ENCODE measurements around the gene PIM2.

PIM2 gene

GRCh38 chrX:48948589-48948988 lies 29.8 kb upstream of the PIM2 start:
- Histone ChIP-seq H3K27ac (ENCODE audit: low read depth, low read length) (no peak overlapping the region), H3K27me3 (ENCODE audit: control insufficient read depth in 1 of 2, insufficient read depth in 2 of 2, low read length in 2 of 2) (no peaks in the 10 kb centered on the region), H3K4me3 (ENCODE audit: low read depth in 1 of 2, low read length in 2 of 2) (no peak overlapping the region), H3K9ac (ENCODE audit: low read length) (no peak overlapping the region), H3K36me3 (ENCODE audit: insufficient read depth, low read length) (peaks cover 4% of the 10 kb centered on the region), H3K4me1 (ENCODE audit: insufficient read depth, low read length) (peaks cover 14% of the 10 kb centered on the region), H3K9me3 (ENCODE audit: low read length) (no peaks in the 10 kb centered on the region)

GRCh38 chrX:48945517-48946348 lies 26.9 kb upstream of the PIM2 start:
- no peak overlapping the region for H3K9ac ChIP-seq (ENCODE audit: low read length)
- H3K4me1 ChIP-seq (ENCODE audit: insufficient read depth, low read length): peaks cover 4% of the 10 kb centered on the region
- peaks cover 6% of the 10 kb centered on the region for H3K36me3 ChIP-seq (ENCODE audit: insufficient read depth, low read length)
- no peak overlapping the region for H3K4me3 ChIP-seq (ENCODE audit: low read depth in 1 of 2, low read length in 2 of 2)
- H3K9me3 ChIP-seq (ENCODE audit: low read length): no peaks in the 10 kb centered on the region
- H3K27ac ChIP-seq (ENCODE audit: low read depth, low read length): no peak overlapping the region
- H3K27me3 ChIP-seq (ENCODE audit: control insufficient read depth in 1 of 2, insufficient read depth in 2 of 2, low read length in 2 of 2): no peaks in the 10 kb centered on the region

GRCh38 chrX:48942895-48943294 lies 24.1 kb upstream of the PIM2 start:
- Histone ChIP-seq H3K27me3 (ENCODE audit: control insufficient read depth in 1 of 2, insufficient read depth in 2 of 2, low read length in 2 of 2) (no peaks in the 10 kb centered on the region), H3K27ac (ENCODE audit: low read depth, low read length) (no peak overlapping the region), H3K4me3 (ENCODE audit: low read depth in 1 of 2, low read length in 2 of 2) (no peak overlapping the region), H3K9ac (ENCODE audit: low read length) (no peak overlapping the region), H3K9me3 (ENCODE audit: low read length) (no peaks in the 10 kb centered on the region), H3K4me1 (ENCODE audit: insufficient read depth, low read length) (peaks cover 10% of the 10 kb centered on the region), H3K36me3 (ENCODE audit: insufficient read depth, low read length) (peaks cover 12% of the 10 kb centered on the region)

DNA sequence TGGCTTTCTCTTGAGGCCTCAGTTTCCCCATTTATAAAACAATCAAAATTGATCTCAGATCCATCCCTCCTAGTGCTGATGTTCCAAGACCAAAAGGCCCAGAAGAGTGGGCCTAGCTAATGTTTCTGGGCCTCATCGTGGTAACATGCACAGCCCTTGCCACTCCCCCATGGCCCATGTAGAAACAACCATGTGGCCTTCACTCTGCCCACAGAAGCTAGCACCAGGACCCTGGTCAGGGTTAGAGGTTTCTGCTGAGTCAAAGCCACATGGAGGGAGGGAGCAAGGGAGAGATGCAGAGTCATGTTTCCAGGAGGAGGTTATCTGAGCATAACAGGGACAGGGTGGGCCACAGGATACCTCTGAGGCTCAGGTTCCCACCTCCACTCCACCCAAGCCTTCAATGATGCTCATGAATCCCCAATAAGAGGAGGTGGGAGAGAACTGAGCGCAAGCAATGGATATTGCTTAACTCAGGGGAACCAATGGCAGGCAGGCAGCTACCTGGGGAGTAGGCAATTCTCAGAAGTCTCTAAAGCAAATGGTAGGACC lies 21.7 kb upstream of the PIM2 start:
- no peaks in the 10 kb centered on the region for H3K27me3 ChIP-seq (ENCODE audit: control insufficient read depth in 1 of 2, insufficient read depth in 2 of 2, low read length in 2 of 2)
- no peak overlapping the region for H3K4me3 ChIP-seq (ENCODE audit: low read depth in 1 of 2, low read length in 2 of 2)
- H3K9me3 ChIP-seq (ENCODE audit: low read length): no peaks in the 10 kb centered on the region
- H3K36me3 ChIP-seq (ENCODE audit: insufficient read depth, low read length): peaks cover 12% of the 10 kb centered on the region
- no peak overlapping the region for H3K9ac ChIP-seq (ENCODE audit: low read length)
- H3K27ac ChIP-seq (ENCODE audit: low read depth, low read length): no peak overlapping the region
- H3K4me1 ChIP-seq (ENCODE audit: insufficient read depth, low read length): peaks cover 12% of the 10 kb centered on the region

DNA sequence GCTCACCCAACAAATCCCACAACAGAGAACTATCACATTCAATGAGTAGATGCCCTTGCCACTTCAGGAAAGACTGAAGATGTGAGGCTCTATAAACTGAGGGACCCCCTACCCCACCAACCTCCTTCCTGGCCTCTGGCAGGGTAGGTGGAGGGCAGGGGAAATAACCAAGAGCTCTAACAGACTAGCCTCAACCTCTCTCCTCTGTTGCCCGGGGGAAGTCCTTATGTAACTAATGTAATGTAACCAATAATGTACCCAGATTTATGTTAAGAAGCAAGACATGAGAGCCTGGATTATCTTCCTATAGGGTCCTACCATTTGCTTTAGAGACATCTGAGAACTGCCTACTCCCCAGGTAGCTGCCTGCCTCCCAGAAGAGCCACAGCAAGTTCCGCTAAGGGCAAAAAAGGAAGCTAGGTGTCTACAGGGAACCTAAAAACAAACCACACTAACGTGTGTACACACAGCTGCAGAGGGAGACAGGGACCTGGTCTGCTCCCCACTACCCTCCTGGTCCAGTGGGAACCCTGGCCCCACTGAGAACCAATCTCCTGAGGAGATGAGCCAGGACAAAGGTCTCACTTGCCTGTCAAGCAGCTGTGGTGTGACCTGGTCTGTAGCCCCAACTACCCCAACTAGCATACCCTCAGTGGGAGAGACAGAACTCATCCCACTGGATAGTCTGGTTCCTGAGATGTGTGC lies 20.9 kb upstream of the PIM2 start:
- no peaks in the 10 kb centered on the region for H3K9me3 ChIP-seq (ENCODE audit: low read length)
- no peaks in the 10 kb centered on the region for H3K27me3 ChIP-seq (ENCODE audit: control insufficient read depth in 1 of 2, insufficient read depth in 2 of 2, low read length in 2 of 2)
- peaks cover 16% of the 10 kb centered on the region for H3K36me3 ChIP-seq (ENCODE audit: insufficient read depth, low read length)
- H3K4me3 ChIP-seq (ENCODE audit: low read depth in 1 of 2, low read length in 2 of 2): no peak overlapping the region
- H3K4me1 ChIP-seq (ENCODE audit: insufficient read depth, low read length): peaks cover 12% of the 10 kb centered on the region
- no peak overlapping the region for H3K9ac ChIP-seq (ENCODE audit: low read length)
- no peak overlapping the region for H3K27ac ChIP-seq (ENCODE audit: low read depth, low read length)

GRCh38 chrX:48938721-48939425 lies 20.0 kb upstream of the PIM2 start:
- Histone ChIP-seq H3K36me3 (ENCODE audit: insufficient read depth, low read length) (peaks cover 16% of the 10 kb centered on the region), H3K27ac (ENCODE audit: low read depth, low read length) (no peak overlapping the region), H3K9ac (ENCODE audit: low read length) (no peak overlapping the region), H3K4me1 (ENCODE audit: insufficient read depth, low read length) (peaks cover 12% of the 10 kb centered on the region), H3K9me3 (ENCODE audit: low read length) (no peaks in the 10 kb centered on the region), H3K27me3 (ENCODE audit: control insufficient read depth in 1 of 2, insufficient read depth in 2 of 2, low read length in 2 of 2) (no peaks in the 10 kb centered on the region), H3K4me3 (ENCODE audit: low read depth in 1 of 2, low read length in 2 of 2) (no peak overlapping the region)

DNA sequence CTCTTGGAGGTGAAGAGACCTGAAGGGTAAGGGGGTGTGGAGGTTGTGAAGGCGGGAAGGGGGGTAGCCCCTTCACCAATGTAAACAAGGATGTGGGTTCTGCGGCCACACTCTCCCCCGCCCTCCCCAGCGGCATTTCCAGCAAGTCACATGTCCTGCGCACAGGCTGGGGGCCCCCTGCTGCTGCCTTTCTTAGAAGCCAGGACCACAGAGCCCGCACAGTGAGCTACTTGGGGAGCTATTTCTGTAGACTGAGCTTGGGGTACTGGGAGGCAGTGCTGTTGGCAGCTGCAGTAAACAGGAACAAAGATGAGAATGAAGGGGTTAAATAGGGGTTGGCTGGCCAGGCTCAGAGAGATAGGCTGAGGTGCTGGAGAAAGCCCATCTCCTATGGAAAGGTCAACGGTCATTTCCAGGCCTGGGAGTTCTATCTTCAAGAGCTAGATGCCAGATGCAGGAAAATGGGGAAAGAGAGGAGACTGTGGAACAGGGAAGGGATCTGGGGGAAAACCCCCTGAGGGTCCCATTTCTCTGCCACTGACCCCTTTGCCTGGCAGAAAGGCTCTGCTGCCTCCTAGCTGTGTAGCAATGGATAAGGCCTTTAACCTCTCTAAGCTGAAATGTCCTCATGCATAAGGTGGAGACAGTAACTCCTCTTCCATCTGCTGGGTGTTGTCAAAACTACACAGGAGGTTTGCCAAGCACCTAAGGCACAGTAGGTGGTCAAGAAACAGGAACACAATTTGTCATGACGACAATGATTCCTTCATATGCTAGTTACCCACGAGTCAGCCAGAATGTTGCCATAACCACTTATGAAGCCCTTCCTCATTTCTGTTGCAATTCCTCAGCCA lies 18.5 kb upstream of the PIM2 start:
- H3K27me3 ChIP-seq (ENCODE audit: control insufficient read depth in 1 of 2, insufficient read depth in 2 of 2, low read length in 2 of 2): no peaks in the 10 kb centered on the region
- H3K27ac ChIP-seq (ENCODE audit: low read depth, low read length): no peak overlapping the region
- H3K4me3 ChIP-seq (ENCODE audit: low read depth in 1 of 2, low read length in 2 of 2): no peak overlapping the region
- H3K9me3 ChIP-seq (ENCODE audit: low read length): no peaks in the 10 kb centered on the region
- no peak overlapping the region for H3K9ac ChIP-seq (ENCODE audit: low read length)
- peaks cover 12% of the 10 kb centered on the region for H3K4me1 ChIP-seq (ENCODE audit: insufficient read depth, low read length)
- peaks cover 11% of the 10 kb centered on the region for H3K36me3 ChIP-seq (ENCODE audit: insufficient read depth, low read length)

DNA sequence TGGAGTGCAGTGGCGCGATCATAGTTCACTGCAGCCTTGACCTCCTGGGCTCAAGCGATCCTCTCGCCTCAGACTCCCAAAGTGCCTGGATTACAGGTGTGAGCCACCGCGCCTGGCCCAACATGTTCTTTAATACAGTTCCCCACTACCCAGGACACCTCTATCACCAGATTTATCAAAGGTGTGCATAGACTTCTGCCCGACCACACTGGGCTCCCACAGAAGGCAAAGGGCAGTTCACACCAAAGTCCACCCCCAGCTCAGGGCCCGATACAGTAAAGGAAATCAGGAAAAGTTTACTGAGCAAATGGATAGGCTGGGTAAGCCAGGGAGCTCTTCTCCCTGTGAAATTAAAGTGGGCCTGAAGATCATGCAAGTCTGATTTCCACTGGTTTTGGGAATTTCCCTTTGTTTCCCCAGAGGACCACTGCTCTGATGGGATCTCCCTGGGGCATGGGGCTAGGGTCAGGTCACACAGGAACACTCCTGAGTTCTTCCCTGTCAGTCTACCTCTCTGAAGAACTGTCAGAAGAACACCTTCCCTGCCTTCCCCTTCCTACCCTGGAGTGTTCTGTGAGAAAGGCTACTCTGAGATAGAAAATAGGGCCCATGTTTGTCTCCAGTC lies 17.7 kb upstream of the PIM2 start:
- H3K27ac ChIP-seq (ENCODE audit: low read depth, low read length): no peak overlapping the region
- peaks cover 12% of the 10 kb centered on the region for H3K4me1 ChIP-seq (ENCODE audit: insufficient read depth, low read length)
- H3K9ac ChIP-seq (ENCODE audit: low read length): no peak overlapping the region
- no peak overlapping the region for H3K4me3 ChIP-seq (ENCODE audit: low read depth in 1 of 2, low read length in 2 of 2)
- peaks cover 11% of the 10 kb centered on the region for H3K36me3 ChIP-seq (ENCODE audit: insufficient read depth, low read length)
- no peaks in the 10 kb centered on the region for H3K27me3 ChIP-seq (ENCODE audit: control insufficient read depth in 1 of 2, insufficient read depth in 2 of 2, low read length in 2 of 2)
- H3K9me3 ChIP-seq (ENCODE audit: low read length): no peaks in the 10 kb centered on the region

DNA sequence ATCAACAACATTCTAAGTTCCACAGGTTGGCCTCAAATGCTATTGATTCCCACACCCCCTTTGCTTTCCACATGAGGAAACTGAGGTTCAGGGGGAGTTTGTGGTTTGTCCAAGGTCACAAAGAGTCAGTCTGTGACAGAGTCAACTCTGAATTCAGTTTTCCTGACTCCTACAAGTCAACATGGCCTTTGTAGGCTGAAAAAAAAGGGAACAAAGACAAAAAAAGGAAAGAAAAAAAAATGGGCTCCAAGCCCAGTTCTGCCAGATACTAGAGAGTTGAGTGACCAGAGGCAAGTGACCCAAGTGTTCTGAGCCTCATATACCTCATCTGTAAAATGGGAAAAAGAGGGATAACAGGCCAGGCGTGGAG lies 16.5 kb upstream of the PIM2 start:
- H3K36me3 ChIP-seq (ENCODE audit: insufficient read depth, low read length): peaks cover 11% of the 10 kb centered on the region
- H3K9me3 ChIP-seq (ENCODE audit: low read length): no peaks in the 10 kb centered on the region
- H3K9ac ChIP-seq (ENCODE audit: low read length): no peak overlapping the region
- no peak overlapping the region for H3K4me3 ChIP-seq (ENCODE audit: low read depth in 1 of 2, low read length in 2 of 2)
- H3K27me3 ChIP-seq (ENCODE audit: control insufficient read depth in 1 of 2, insufficient read depth in 2 of 2, low read length in 2 of 2): no peaks in the 10 kb centered on the region
- H3K4me1 ChIP-seq (ENCODE audit: insufficient read depth, low read length): peaks cover 12% of the 10 kb centered on the region
- no peak overlapping the region for H3K27ac ChIP-seq (ENCODE audit: low read depth, low read length)

- Histone ChIP-seq H3K9me3 (ENCODE audit: low read length) (no peaks in the 10 kb centered on the region), H3K4me1 (ENCODE audit: insufficient read depth, low read length) (peaks cover 12% of the 10 kb centered on the region), H3K27ac (ENCODE audit: low read depth, low read length) (no peak overlapping the region)
Observed at GRCh38 chrX:48934581-48935300, 15.9 kb upstream of the PIM2 start.

More at GRCh38 chrX:48934581-48935300, 15.9 kb upstream of the PIM2 start:
- Histone ChIP-seq H3K4me3 (ENCODE audit: low read depth in 1 of 2, low read length in 2 of 2) (no peak overlapping the region), H3K36me3 (ENCODE audit: insufficient read depth, low read length) (peaks cover 11% of the 10 kb centered on the region), H3K27me3 (ENCODE audit: control insufficient read depth in 1 of 2, insufficient read depth in 2 of 2, low read length in 2 of 2) (no peaks in the 10 kb centered on the region), H3K9ac (ENCODE audit: low read length) (no peak overlapping the region)
